Urinary bladder (tissue), 4 donors: ENCODE measurements around the gene DEPDC7. TPM values are rescaled to one million over a fixed set of nuclear protein-coding genes. Genes with fewer than 3 reads are reported as not detected.

Experiments used
- DNase-seq: peaks from one replicate; pipeline ENCODE4 v3.0.0-alpha.2; 2015; ENCODE audit errors: extremely low spot score
- H3K27ac ChIP-seq: one replicate; pipeline ENCODE4 v1.5.1; 2013; ENCODE audit warnings: low read depth, mild to moderate bottlenecking, moderate library complexity
- H3K36me3 ChIP-seq: one replicate; pipeline ENCODE4 v1.6.1; 2013; ENCODE audit warnings: mild to moderate bottlenecking, moderate library complexity; ENCODE audit not compliant: insufficient read depth
- H3K4me1 ChIP-seq: one replicate; pipeline ENCODE4 v1.6.1; 2013; ENCODE audit warnings: mild to moderate bottlenecking, moderate library complexity; ENCODE audit not compliant: insufficient read depth
- H3K4me3 ChIP-seq: one replicate; pipeline ENCODE4 v1.5.1; 2013; ENCODE audit warnings: low read depth, low read length
- WGBS: extraction: QIAGEN DNeasy Blood & Tissue Kit; methylation state at CpG from one replicate; pipeline ENCODE4 v1.1.7; 2013; 5-methylcytosine and 5-hydroxymethylcytosine counted together
- polyA plus RNA-seq: library from polyadenylated mRNA; stranded (reverse); fragments of 200-250 nt; gene quantifications from one replicate; pipeline ENCODE4 v1.2.3, GENCODE V29; 2013
- total RNA-seq: library from RNA; depleted of rRNA; stranded (reverse); fragments of >200 nt; gene quantifications from one replicate; pipeline ENCODE4 v1.2.3, GENCODE V29; 2014
- donor health status: healthy with polysubstance abuse.
- donor health status: healthy.

DEPDC7 gene
- total and polyA plus RNA-seq, 2 donors: 1.3 to 10.5 TPM

GRCh38 chr11:33059331-33060007, 43.8 kb downstream of the DEPDC7 start:
- Histone ChIP-seq H3K36me3 (no peaks in the 10 kb centered on the region), H3K27ac (no peak overlapping the region), H3K4me1 (no peaks in the 10 kb centered on the region), H3K4me3 (no peak overlapping the region)
- no peak for DNase-seq
- WGBS: 80% methylated on average over 5 of the region's 5 CpGs

- WGBS: 93% methylated on average over 3 of the region's 3 CpGs
- Histone ChIP-seq H3K27ac (no peak overlapping the region), H3K36me3 (no peaks in the 10 kb centered on the region)
Observed at GRCh38 chr11:33060271-33060670, 44.6 kb downstream of the DEPDC7 start.

DNA sequence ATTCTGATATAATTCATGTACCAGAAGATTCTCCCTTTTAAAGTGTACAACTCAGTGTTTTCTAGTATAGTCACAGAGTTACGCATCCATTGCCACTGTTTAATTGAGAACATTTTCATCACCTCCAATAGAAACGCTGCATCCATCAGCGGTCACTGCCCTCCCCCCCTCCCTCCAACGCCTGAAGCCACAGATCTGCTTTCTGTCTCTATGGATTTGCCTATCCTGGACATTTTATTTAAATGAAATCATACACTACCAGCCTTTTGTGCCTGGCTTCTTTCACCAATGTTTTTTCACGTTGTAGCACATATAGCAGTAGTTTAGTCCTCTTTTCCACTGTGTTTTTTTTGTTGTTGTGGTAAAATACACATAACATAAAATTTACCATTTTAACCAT, 46.5 kb downstream of the DEPDC7 start:
- DNase-seq: no peak
- H3K4me3 ChIP-seq: no peak overlapping the region
- H3K27ac ChIP-seq: no peak overlapping the region
- no peaks in the 10 kb centered on the region for H3K36me3 ChIP-seq
- WGBS: 55% methylated on average over 5 of the region's 5 CpGs
- H3K4me1 ChIP-seq: no peaks in the 10 kb centered on the region

More at GRCh38 chr11:33060271-33060670, 44.6 kb downstream of the DEPDC7 start:
- no peaks in the 10 kb centered on the region for H3K4me1 ChIP-seq
- H3K4me3 ChIP-seq: no peak overlapping the region
- no peak for DNase-seq

GRCh38 chr11:33063326-33063881, 47.7 kb downstream of the DEPDC7 start:
- H3K4me1 ChIP-seq: no peaks in the 10 kb centered on the region
- DNase-seq: no peak
- WGBS: 48% methylated on average over 3 of the region's 3 CpGs
- no peak overlapping the region for H3K4me3 ChIP-seq
- H3K36me3 ChIP-seq: no peaks in the 10 kb centered on the region
- H3K27ac ChIP-seq: no peak overlapping the region

DNA sequence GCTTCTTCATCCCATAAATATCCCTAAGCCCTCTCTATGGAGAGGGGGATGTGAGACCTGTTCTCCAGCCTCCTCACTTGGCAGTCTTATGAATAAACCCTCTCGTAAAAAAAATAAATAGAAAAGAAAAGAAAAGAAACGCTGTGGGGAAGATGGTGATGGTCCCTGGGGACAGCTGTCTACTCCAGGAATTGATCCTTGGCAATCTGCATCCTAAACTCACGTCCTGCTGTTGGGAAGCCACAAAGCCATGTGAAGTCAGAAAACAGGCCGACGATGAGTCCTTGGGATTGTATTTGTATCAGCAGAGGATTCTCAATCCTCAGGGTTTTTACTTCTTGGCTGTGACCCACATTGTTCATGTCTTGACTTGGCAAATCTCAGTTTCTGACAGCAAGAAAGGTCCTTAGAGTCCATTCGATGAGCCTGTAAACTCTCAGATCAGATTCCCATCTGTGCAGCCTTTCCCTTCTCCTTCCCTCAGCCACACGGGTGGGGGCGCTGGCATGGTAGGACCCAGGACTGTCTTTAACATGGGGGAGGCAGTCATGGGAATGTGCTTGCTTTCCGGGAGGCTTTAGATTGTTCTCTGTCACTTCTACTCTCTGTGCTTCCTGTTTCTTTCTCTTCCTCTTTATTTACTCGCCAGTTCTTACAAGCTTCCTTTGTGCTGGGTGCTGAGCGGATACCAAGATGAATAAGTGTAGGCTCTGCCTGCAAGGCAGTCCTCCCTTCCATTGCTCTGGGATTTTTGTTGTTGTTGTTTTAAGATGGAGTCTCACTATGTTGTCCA, 48.6 kb downstream of the DEPDC7 start:
- no peak overlapping the region for H3K4me3 ChIP-seq
- WGBS: 44% methylated on average over 11 of the region's 11 CpGs
- no peaks in the 10 kb centered on the region for H3K36me3 ChIP-seq
- no peak overlapping the region for H3K27ac ChIP-seq
- no peaks in the 10 kb centered on the region for H3K4me1 ChIP-seq
- DNase-seq: no peak

- WGBS: 93% methylated on average over 5 of the region's 5 CpGs
- Histone ChIP-seq H3K4me1 (peaks cover 1% of the 10 kb centered on the region), H3K36me3 (no peaks in the 10 kb centered on the region), H3K4me3 (no peak overlapping the region), H3K27ac (no peak overlapping the region)
- DNase-seq: no peak
Observed at GRCh38 chr11:33064866-33065265, 49.2 kb downstream of the DEPDC7 start.

- Histone ChIP-seq H3K4me3 (no peak overlapping the region), H3K36me3 (no peaks in the 10 kb centered on the region)
Observed at GRCh38 chr11:33065445-33066178, 49.9 kb downstream of the DEPDC7 start.

GRCh38 chr11:33067294-33067693, 51.6 kb downstream of the DEPDC7 start:
- DNase-seq: no peak
- Histone ChIP-seq H3K36me3 (no peaks in the 10 kb centered on the region), H3K4me3 (no peak overlapping the region), H3K4me1 (peaks cover 1% of the 10 kb centered on the region), H3K27ac (no peak overlapping the region)
- WGBS: 98% methylated on average over 3 of the region's 3 CpGs

More at GRCh38 chr11:33065445-33066178, 49.9 kb downstream of the DEPDC7 start:
- H3K4me1 ChIP-seq: peaks cover 1% of the 10 kb centered on the region
- no peak overlapping the region for H3K27ac ChIP-seq
- DNase-seq: no peak
- WGBS: 61% methylated on average over 22 of the region's 22 CpGs

DNA sequence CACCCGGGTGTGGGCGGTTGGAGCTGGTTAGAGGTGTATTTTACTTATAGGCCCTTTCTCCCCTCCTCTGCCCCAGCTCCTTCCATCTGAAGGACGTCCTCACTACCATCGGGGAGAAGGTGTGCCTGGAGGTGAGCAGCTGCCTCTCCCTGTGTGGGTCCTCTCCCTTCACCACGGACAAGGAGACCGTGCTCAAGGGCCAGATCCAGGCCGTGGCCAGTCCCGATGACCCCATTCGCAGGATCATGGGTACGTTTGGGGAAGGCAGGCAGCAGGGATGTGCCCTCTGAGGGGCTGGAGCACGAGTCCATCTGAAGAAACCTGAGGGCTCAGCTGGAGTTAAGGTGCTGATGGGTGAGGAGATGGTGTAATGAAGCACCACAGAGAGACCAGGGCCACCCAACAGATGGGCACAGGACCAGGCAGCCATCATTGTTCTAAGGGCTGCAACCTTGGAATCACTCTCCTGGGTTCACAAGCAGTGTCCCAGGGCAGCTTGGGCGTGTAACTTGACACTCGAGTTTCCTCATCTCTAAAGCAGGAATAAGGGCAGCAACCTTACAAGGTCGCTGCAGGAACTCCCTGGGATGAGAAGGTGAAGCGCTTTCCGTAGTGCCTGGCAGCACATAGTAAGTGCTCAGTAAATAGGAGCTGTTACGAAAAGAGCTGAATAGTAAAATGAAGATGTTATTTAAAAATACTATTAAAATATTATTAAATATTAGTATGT, 53.1 kb downstream of the DEPDC7 start:
- WGBS: 95% methylated on average over 17 of the region's 17 CpGs
- H3K27ac ChIP-seq: no peak overlapping the region
- no peak overlapping the region for H3K4me3 ChIP-seq
- peaks cover 1% of the 10 kb centered on the region for H3K4me1 ChIP-seq
- H3K36me3 ChIP-seq: no peaks in the 10 kb centered on the region
- no peak for DNase-seq

- H3K4me3 ChIP-seq: no peak overlapping the region
- 88% methylated on average over 8 of the region's 8 CpGs for WGBS
- H3K36me3 ChIP-seq: no peaks in the 10 kb centered on the region
- no peak for DNase-seq
- no peak overlapping the region for H3K27ac ChIP-seq
- peaks cover 1% of the 10 kb centered on the region for H3K4me1 ChIP-seq
Observed at GRCh38 chr11:33072465-33072864, 56.8 kb downstream of the DEPDC7 start.
